Mucosa of descending colon (tissue), 3 donors: ENCODE results near the gene EPHX1. TPM values are rescaled to one million over a fixed set of nuclear protein-coding genes. Genes with fewer than 3 reads are reported as not detected.
"Not testable (repeated sequence)": the region's sequence is repeated elsewhere in the genome, so short reads cannot be mapped to it uniquely, and the experiment has no call there.

Experiments
- ATAC-seq: fragments of 200-7000 bp; cut with Tn5 transposase; one replicate; pipeline ENCODE4 v1.9.1; 2020; ENCODE audit warnings: mild to moderate bottlenecking, moderate library complexity
- DNase-seq, 3 donors: peaks; one replicate each; pipeline ENCODE4 v3.0.0-alpha.2; 2020
- H3K36me3 ChIP-seq: fragments of 200-600 bp; one replicate; pipeline ENCODE4 v1.8.0; 2021; ENCODE audit warnings: low read depth, mild to moderate bottlenecking
- H3K4me1 ChIP-seq: fragments of 200-600 bp; one replicate; pipeline ENCODE4 v1.8.0; 2021; ENCODE audit warnings: low read depth, mild to moderate bottlenecking
- H3K4me3 ChIP-seq: fragments of 200-600 bp; one replicate; pipeline ENCODE4 v1.8.0; 2021; ENCODE audit warnings: mild to moderate bottlenecking
- H3K9me3 ChIP-seq: fragments of 200-600 bp; one replicate; pipeline ENCODE4 v1.8.0; 2021; ENCODE audit warnings: mild to moderate bottlenecking
- CTCF ChIP-seq: fragments of 200-600 bp; IDR thresholded peaks from one replicate; pipeline ENCODE4 v1.8.0; 2022; ENCODE audit warnings: antibody characterized with exemption, mild to moderate bottlenecking
- intact Hi-C, 2 donors: fragments of 100-400 bp; cut with DNase I in 1 of 2; cut with micrococcal nuclease in 1 of 2; formaldehyde crosslinking; loops; one replicate each; pipeline versions ENCODE4 v1.11.0 to v1.11.1; 2022; cut with DNase I, micrococcal nuclease
- long read RNA-seq, 2 donors: library from polyadenylated mRNA; unstranded; transcript quantifications; one replicate each; pipeline ENCODE4 v2.0.0, GENCODE V29; 2019 to 2021
- total RNA-seq, 3 donors: library from RNA; stranded (reverse); fragmentation: NEBNext Ultra II Directional in 2 of 3; extraction: Animal tissue kit (Norgen Biotek cat#: 25700) in 2 of 3; gene quantifications; one replicate each; pipeline versions ENCODE4 v1.2.1 to v1.2.4, GENCODE V29; 2021 to 2023
- donor health status: DM: no; HTN: no; CAD: no; lungs with moderate emphysema.
- donor health status: DM: no; HTN: no; CAD: no.
- donor health status: DM: no; HTN: yes; CAD: no.

Gene EPHX1
- 10 to 100 TPM; 48.8 to 86.3 (median 68.0) TPM for total RNA-seq
- long read RNA-seq, donor 1, transcript EPHX1-201 (9 exons, 1,660 nt) = major isoform, 39 of 50 reads
- long read RNA-seq, donor 1, partial matches to known transcripts = 4 of 50 reads
- long read RNA-seq, donor 1, other reads (novel, unspliced or antisense) = 3 of 50 reads
- long read RNA-seq, donor 2, partial matches to known transcripts = 1 of 2 reads
- long read RNA-seq, donor 2, other reads (novel, unspliced or antisense) = 0 of 2 reads

- Histone ChIP-seq H3K4me1 (peaks cover 22% of the 10 kb centered on the region), H3K36me3 (no peaks in the 10 kb centered on the region), H3K9me3 (no peaks in the 10 kb centered on the region), H3K4me3 (peak within 1 kb of the TSS; percentile 42)
- ATAC-seq (peak; percentile 89), DNase-seq (peak; percentile 91 to 95 (median 94))
- intact Hi-C loops = no loop called here
- TF ChIP-seq CTCF = no peak
These were observed at the start of gene EPHX1 for GRCh38 chr1:225809842-225810578. EPHX1 (plus strand) TSS chr1:225810124; CDS start chr1:225828730, 18,606 bp downstream.

- intact Hi-C loops = no loop called here
- TF ChIP-seq CTCF = no peak
- DNase-seq = no peak
- Histone ChIP-seq H3K4me3 (no peak overlapping the region), H3K9me3 (no peaks in the 10 kb centered on the region), H3K4me1 (no peaks in the 10 kb centered on the region), H3K36me3 (no peaks in the 10 kb centered on the region)
- ATAC-seq = no peak
These were observed 49.4 kb upstream of the EPHX1 start for GRCh38 chr1:225760531-225760930.

- H3K9me3 ChIP-seq, H3K36me3 ChIP-seq, ATAC-seq, intact Hi-C loops, H3K4me3 ChIP-seq, H3K4me1 ChIP-seq, DNase-seq: not testable (repeated sequence)
These were observed 48.5 kb upstream of the EPHX1 start for GRCh38 chr1:225761395-225761794.

GRCh38 chr1:225762002-225762441 lies 47.9 kb upstream of the EPHX1 start:
- no peak overlapping the region for H3K4me3 ChIP-seq
- H3K4me1 ChIP-seq = no peaks in the 10 kb centered on the region
- H3K36me3 ChIP-seq = no peaks in the 10 kb centered on the region
- ATAC-seq (no peak), DNase-seq (no peak)
- no peak for TF ChIP-seq CTCF
- intact Hi-C loops = no loop called here
- H3K9me3 ChIP-seq = no peaks in the 10 kb centered on the region

- DNase-seq (no peak), ATAC-seq (no peak)
- TF ChIP-seq CTCF = no peak
- H3K36me3 ChIP-seq = no peaks in the 10 kb centered on the region
- intact Hi-C loops = no loop called here
- no peaks in the 10 kb centered on the region for H3K9me3 ChIP-seq
- no peaks in the 10 kb centered on the region for H3K4me1 ChIP-seq
- H3K4me3 ChIP-seq = no peak overlapping the region
These were observed 47.5 kb upstream of the EPHX1 start for GRCh38 chr1:225762444-225762843.

- Histone ChIP-seq H3K4me3 (no peak overlapping the region), H3K4me1 (no peaks in the 10 kb centered on the region), H3K36me3 (no peaks in the 10 kb centered on the region), H3K9me3 (no peaks in the 10 kb centered on the region)
- TF ChIP-seq CTCF = no peak
- intact Hi-C loops = no loop called here
- DNase-seq (no peak), ATAC-seq (no peak)
These were observed 46.0 kb upstream of the EPHX1 start for GRCh38 chr1:225763716-225764548.
